Sigmoid colon (tissue), 4 donors: ENCODE data around the gene HSF4.

Experiments
- EP300 ChIP-seq, 4 donors: sonication (generic); formaldehyde crosslinking; IDR thresholded peaks; one replicate each; pipeline ENCODE4 v1.6.1; 2017; ENCODE audit warnings: antibody characterized with exemption in 4 of 4
- TF ChIP-seq, protein P1 (sequence below), 4 experiments: fragments of 450-650 bp in 3 of 4; fragments of 200-600 bp in 1 of 4; IDR thresholded peaks; one replicate each; pipeline ENCODE4 v1.5.1; 2016 to 2019; ENCODE audit warnings: antibody characterized with exemption in 4 of 4, mild to moderate bottlenecking in 3 of 4, moderate library complexity in 2 of 4

- no peak for TF ChIP-seq EP300 (IDR thresholded peaks at IDR 0.05)
- TF ChIP-seq, protein P1, sequence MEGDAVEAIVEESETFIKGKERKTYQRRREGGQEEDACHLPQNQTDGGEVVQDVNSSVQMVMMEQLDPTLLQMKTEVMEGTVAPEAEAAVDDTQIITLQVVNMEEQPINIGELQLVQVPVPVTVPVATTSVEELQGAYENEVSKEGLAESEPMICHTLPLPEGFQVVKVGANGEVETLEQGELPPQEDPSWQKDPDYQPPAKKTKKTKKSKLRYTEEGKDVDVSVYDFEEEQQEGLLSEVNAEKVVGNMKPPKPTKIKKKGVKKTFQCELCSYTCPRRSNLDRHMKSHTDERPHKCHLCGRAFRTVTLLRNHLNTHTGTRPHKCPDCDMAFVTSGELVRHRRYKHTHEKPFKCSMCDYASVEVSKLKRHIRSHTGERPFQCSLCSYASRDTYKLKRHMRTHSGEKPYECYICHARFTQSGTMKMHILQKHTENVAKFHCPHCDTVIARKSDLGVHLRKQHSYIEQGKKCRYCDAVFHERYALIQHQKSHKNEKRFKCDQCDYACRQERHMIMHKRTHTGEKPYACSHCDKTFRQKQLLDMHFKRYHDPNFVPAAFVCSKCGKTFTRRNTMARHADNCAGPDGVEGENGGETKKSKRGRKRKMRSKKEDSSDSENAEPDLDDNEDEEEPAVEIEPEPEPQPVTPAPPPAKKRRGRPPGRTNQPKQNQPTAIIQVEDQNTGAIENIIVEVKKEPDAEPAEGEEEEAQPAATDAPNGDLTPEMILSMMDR (IDR thresholded peaks at IDR 0.05): no peak
Measured at GRCh38 chr16:67213197-67214019, 48.9 kb downstream of the HSF4 start.
